Spleen (tissue), 11 donors: ENCODE data around the gene ALOX12B. TPM values are rescaled to one million over a fixed set of nuclear protein-coding genes. Genes with fewer than 3 reads are reported as not detected.
"Not testable (repeated sequence)": the region's sequence is repeated elsewhere in the genome, so short reads cannot be mapped to it uniquely, and the experiment has no call there.

Source experiments
- DNase-seq: peaks from one replicate; pipeline ENCODE4 v3.0.0-alpha.2; 2020
- H3K27ac ChIP-seq, 8 donors: fragments of 200-600 bp; sonication (generic) in 7 of 8; 1 replicate in 4 of 8; 2 replicates in 4 of 8; pipeline versions ENCODE4 v1.5.0 to v1.8.0; 2016 to 2021; ENCODE audit warnings: inconsistent platforms in 4 of 8, mild to moderate bottlenecking in 4 of 8, moderate library complexity in 1 of 8
- H3K27me3 ChIP-seq, 7 donors: fragments of 200-600 bp; sonication (generic) in 6 of 7; replicated peaks in 1 of 7; 1 replicate in 4 of 7; 2 replicates in 3 of 7; pipeline versions ENCODE4 v1.5.0 to v1.8.0; 2016 to 2021; ENCODE audit warnings: inconsistent platforms in 3 of 7, mild to moderate bottlenecking in 1 of 7
- H3K36me3 ChIP-seq, 6 donors: fragments of 200-600 bp; sonication (generic) in 5 of 6; 1 replicate in 4 of 6; 2 replicates in 2 of 6; pipeline versions ENCODE4 v1.5.0 to v1.8.0; 2016 to 2021; ENCODE audit warnings: inconsistent platforms in 2 of 6
- H3K4me1 ChIP-seq, 6 donors: fragments of 200-600 bp; sonication (generic) in 5 of 6; 1 replicate in 3 of 6; 2 replicates in 3 of 6; pipeline versions ENCODE4 v1.5.0 to v1.8.0; 2016 to 2021; ENCODE audit warnings: inconsistent platforms in 3 of 6
- H3K4me3 ChIP-seq, 8 donors: fragments of 200-600 bp; sonication (generic) in 7 of 8; 1 replicate in 4 of 8; 2 replicates in 4 of 8; pipeline versions ENCODE4 v1.5.0 to v1.8.0; 2016 to 2021; ENCODE audit warnings: inconsistent platforms in 4 of 8, mild to moderate bottlenecking in 4 of 8, moderate library complexity in 2 of 8
- H3K9me3 ChIP-seq, 8 donors: fragments of 200-600 bp; sonication (generic) in 7 of 8; 1 replicate in 4 of 8; 2 replicates in 4 of 8; pipeline versions ENCODE4 v1.5.0 to v1.8.0; 2016 to 2021; ENCODE audit warnings: inconsistent platforms in 4 of 8
- CTCF ChIP-seq, 11 experiments: fragments of 200-600 bp in 7 of 11; fragments of 450-650 bp in 4 of 11; sonication (generic) in 4 of 11; IDR thresholded peaks in 8 of 11; conservative IDR thresholded peaks in 3 of 11; 1 replicate in 7 of 11; 2 replicates in 4 of 11; pipeline versions ENCODE4 v1.4.0 to v1.8.0; 2016 to 2021; ENCODE audit warnings: antibody characterized with exemption in 11 of 11, inconsistent platforms in 4 of 11, mild to moderate bottlenecking in 1 of 11
- POLR2A ChIP-seq, 3 donors: fragments of 450-650 bp; IDR thresholded peaks; one replicate each; pipeline ENCODE4 v1.5.1; 2017; ENCODE audit warnings: antibody characterized with exemption in 3 of 3, mild to moderate bottlenecking in 1 of 3
- POLR2AphosphoS5 ChIP-seq, 3 donors: sonication (generic); formaldehyde crosslinking; IDR thresholded peaks; one replicate each; pipeline ENCODE4 v1.5.1; 2017; ENCODE audit warnings: antibody characterized with exemption in 3 of 3
- WGBS, 5 donors: extraction: QIAGEN DNeasy Blood & Tissue Kit in 3 of 5; methylation state at CpG; one replicate each; pipeline versions ENCODE4 v1.1.5 to v1.1.7; 2013 to 2018; 5-methylcytosine and 5-hydroxymethylcytosine counted together
- intact Hi-C: fragments of 100-400 bp; cut with DNase I; formaldehyde crosslinking; loops from one replicate; pipeline ENCODE4 v1.15.0; 2023; ENCODE audit warnings: low total_unique reads
- polyA plus RNA-seq, 3 donors: library from polyadenylated mRNA; stranded (reverse); fragments of 200-250 nt; gene quantifications; one replicate each; pipeline ENCODE4 v1.2.1, GENCODE V29; 2013
- total RNA-seq, 7 donors: library from RNA; depleted of rRNA in 3 of 7; stranded (reverse); fragments of >200 nt in 3 of 7; fragmentation: NEBNext Ultra II Directional in 4 of 7; extraction: Animal tissue kit (Norgen Biotek cat#: 25700) in 4 of 7; gene quantifications; one replicate each; pipeline versions ENCODE4 v1.1.0 to v1.2.1, GENCODE V29; 2016 to 2021
- donor health status: healthy with polysubstance abuse.
- donor health status: DM: no; HTN: no; CAD: no; lungs with moderate emphysema.
- donor health status: DM: no; HTN: no; CAD: no.
- donor health status: Bipolar disorder and iron deficiency.
- donor health status: healthy.
- donor health status: DM: no; HTN: no; CAD: no.
- donor health status: DM: yes; HTN: yes; CAD: no.

Gene ALOX12B
- total and polyA plus RNA-seq, 10 donors = 0.47 to 1.3 (median 0.86) TPM; not detected in 4

- no peak for TF ChIP-seq POLR2A (IDR thresholded peaks at IDR 0.05)
- TF ChIP-seq POLR2AphosphoS5 (IDR thresholded peaks at IDR 0.05) = peak; percentile 38 to 68 (median 59)
- TF ChIP-seq CTCF (IDR thresholded peaks at IDR 0.05 in 8 of 11, conservative IDR thresholded peaks at IDR 0.05 in 3 of 11) = peak; percentile 46 to 94 (median 86)
- no peaks in the 10 kb centered on the region for H3K36me3 ChIP-seq
- peak overlapping the region; percentile 40 to 88 (median 52) for H3K4me3 ChIP-seq
- peaks cover 0 to 30% (median 24%) of the 10 kb centered on the region in 6 donors for H3K4me1 ChIP-seq
- H3K27me3 ChIP-seq = peaks cover 0 to 92% (median 27%) of the 10 kb centered on the region in 7 donors
- intact Hi-C loops = loop anchor here (10.0 kb wide), 1 partner anchor 225 kb away; no protein-coding TSS in a partner anchor
- no peaks in the 10 kb centered on the region for H3K9me3 ChIP-seq
- peak overlapping the region; percentile 38 to 89 (median 72) for H3K27ac ChIP-seq
- WGBS, 5 donors = 1 to 4% (median 1%) methylated on average over 38 to 87 of the region's 87 CpGs
- DNase-seq = peak; percentile 95
Measured at GRCh38 chr17:8079291-8080207, 8.0 kb downstream of the ALOX12B start.

GRCh38 chr17:8077939-8078338 is 9.6 kb downstream of the ALOX12B start:
- Histone ChIP-seq H3K27me3 (peaks cover 0 to 92% (median 43%) of the 10 kb centered on the region in 7 donors), H3K4me1 (peaks cover 9 to 43% (median 36%) of the 10 kb centered on the region in 6 donors)
- DNase-seq = peak; percentile 2
- H3K9me3 ChIP-seq, H3K27ac ChIP-seq, H3K36me3 ChIP-seq, H3K4me3 ChIP-seq: not testable (repeated sequence)
- WGBS, 5 donors = 74 to 87% (median 85%) methylated on average over 5 of the region's 5 CpGs
- intact Hi-C loops = loop anchor here (10.0 kb wide), 1 partner anchor 227 kb away; no protein-coding TSS in a partner anchor

- H3K27ac ChIP-seq = no peak overlapping the region
- H3K9me3 ChIP-seq = no peaks in the 10 kb centered on the region
- peaks cover 13 to 52% (median 45%) of the 10 kb centered on the region in 6 donors for H3K4me1 ChIP-seq
- no peaks in the 10 kb centered on the region for H3K36me3 ChIP-seq
- 75 to 89% (median 80%) methylated on average over 13 of the region's 13 CpGs for WGBS, 5 donors
- peaks cover 0 to 100% (median 55%) of the 10 kb centered on the region in 7 donors for H3K27me3 ChIP-seq
- H3K4me3 ChIP-seq = no peak overlapping the region
- no peak for TF ChIP-seq CTCF (IDR thresholded peaks at IDR 0.05 in 8 of 11, conservative IDR thresholded peaks at IDR 0.05 in 3 of 11)
- TF ChIP-seq POLR2AphosphoS5 (IDR thresholded peaks at IDR 0.05) = no peak
- no peak for TF ChIP-seq POLR2A (IDR thresholded peaks at IDR 0.05)
- intact Hi-C loops = loop anchor here (10.0 kb wide), 1 partner anchor 228 kb away; no protein-coding TSS in a partner anchor
- peak; percentile 56 for DNase-seq
Measured at GRCh38 chr17:8076502-8077266, 10.8 kb downstream of the ALOX12B start.

GRCh38 chr17:8075574-8076342 is 11.8 kb downstream of the ALOX12B start:
- Histone ChIP-seq H3K27ac (no peak overlapping the region), H3K4me1 (peaks cover 13 to 44% (median 41%) of the 10 kb centered on the region in 6 donors), H3K36me3 (no peaks in the 10 kb centered on the region), H3K27me3 (peaks cover 0 to 100% (median 63%) of the 10 kb centered on the region in 7 donors), H3K9me3 (no peaks in the 10 kb centered on the region), H3K4me3 (no peak overlapping the region)
- 87 to 93% (median 91%) methylated on average over 10 to 14 of the region's 14 CpGs for WGBS, 5 donors
- intact Hi-C loops = loop anchor here (10.0 kb wide), 1 partner anchor 229 kb away; no protein-coding TSS in a partner anchor
- TF ChIP-seq CTCF (IDR thresholded peaks at IDR 0.05 in 8 of 11, conservative IDR thresholded peaks at IDR 0.05 in 3 of 11) (peak in 1 of 11 experiments; percentile 7), POLR2A (IDR thresholded peaks at IDR 0.05) (no peak)
- DNase-seq = peak; percentile 58
